ENCODE measurements around the gene CEP41.

DNA sequence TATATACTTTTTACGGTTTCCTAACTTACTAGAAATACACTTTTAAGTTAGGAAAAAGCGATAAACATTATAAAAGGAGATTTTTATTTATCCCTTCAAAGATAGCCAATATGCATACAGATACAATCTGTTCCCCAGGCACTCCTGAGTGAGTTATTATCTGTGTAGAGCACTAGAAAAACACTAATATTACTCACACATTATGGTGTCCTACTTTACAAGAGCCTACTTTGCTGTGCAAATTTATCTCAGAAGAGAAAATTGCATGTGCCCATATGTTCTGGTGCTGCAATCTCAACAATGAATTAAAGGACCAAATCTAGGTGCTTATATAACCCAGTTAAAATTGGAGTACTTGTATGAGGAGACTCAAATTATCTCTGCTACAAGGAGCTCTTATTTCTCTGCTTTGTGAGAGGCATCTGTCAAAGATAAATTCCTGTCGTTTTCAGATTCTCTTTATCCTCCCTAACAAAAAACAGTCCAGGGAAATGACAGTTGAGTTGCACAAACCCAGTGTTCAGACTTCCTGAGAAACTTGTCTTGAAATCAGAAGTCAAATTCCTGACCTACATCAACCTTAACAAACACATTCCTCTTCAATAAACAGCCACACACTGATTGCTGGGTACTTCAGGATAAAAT, 31.6 kb downstream of the CEP41 start:
- TF ChIP-seq, protein P1, sequence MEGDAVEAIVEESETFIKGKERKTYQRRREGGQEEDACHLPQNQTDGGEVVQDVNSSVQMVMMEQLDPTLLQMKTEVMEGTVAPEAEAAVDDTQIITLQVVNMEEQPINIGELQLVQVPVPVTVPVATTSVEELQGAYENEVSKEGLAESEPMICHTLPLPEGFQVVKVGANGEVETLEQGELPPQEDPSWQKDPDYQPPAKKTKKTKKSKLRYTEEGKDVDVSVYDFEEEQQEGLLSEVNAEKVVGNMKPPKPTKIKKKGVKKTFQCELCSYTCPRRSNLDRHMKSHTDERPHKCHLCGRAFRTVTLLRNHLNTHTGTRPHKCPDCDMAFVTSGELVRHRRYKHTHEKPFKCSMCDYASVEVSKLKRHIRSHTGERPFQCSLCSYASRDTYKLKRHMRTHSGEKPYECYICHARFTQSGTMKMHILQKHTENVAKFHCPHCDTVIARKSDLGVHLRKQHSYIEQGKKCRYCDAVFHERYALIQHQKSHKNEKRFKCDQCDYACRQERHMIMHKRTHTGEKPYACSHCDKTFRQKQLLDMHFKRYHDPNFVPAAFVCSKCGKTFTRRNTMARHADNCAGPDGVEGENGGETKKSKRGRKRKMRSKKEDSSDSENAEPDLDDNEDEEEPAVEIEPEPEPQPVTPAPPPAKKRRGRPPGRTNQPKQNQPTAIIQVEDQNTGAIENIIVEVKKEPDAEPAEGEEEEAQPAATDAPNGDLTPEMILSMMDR (IDR thresholded peaks at IDR 0.05), result no peak
- no peak for TF ChIP-seq POLR2A (IDR thresholded peaks at IDR 0.05)

All from uterus (tissue), 2 donors.